Keratinocyte (primary cell): ENCODE data around the gene CLK3. TPM values are rescaled to one million over a fixed set of nuclear protein-coding genes. Genes with fewer than 3 reads are reported as not detected.

ENCODE experiments used
- DNase-seq: peaks from one replicate; pipeline ENCODE4 v3.0.0-alpha.2; 2011; ENCODE audit warnings: low read depth, missing footprints, low spot score
- FAIRE-seq: peaks from 2 replicates; lab custom pipeline; 2011; peaks lifted over from hg19 to GRCh38; lab: Jason Lieb, UNC
- H2AFZ ChIP-seq: 2 replicates; pipeline ENCODE4 v1.6.0; 2012; ENCODE audit warnings: low read length, control low read depth, inconsistent platforms; ENCODE audit not compliant: control insufficient read depth
- H3K27ac ChIP-seq: 2 replicates; pipeline ENCODE4 v1.5.1; 2011; ENCODE audit warnings: low read length; ENCODE audit not compliant: control insufficient read depth, insufficient read depth
- H3K27me3 ChIP-seq: 3 replicates; pipeline ENCODE4 v1.6.0; 2011; ENCODE audit warnings: low read length; ENCODE audit not compliant: control insufficient read depth, insufficient read depth; ENCODE audit errors: extremely low read depth
- H3K36me3 ChIP-seq, 2 experiments: 2 replicates in 1 of 2; 3 replicates in 1 of 2; pipeline ENCODE4 v1.5.1; 2011; ENCODE audit warnings: low read length in 2 of 2, mild to moderate bottlenecking in 1 of 2; ENCODE audit not compliant: control insufficient read depth in 2 of 2, insufficient read depth in 2 of 2; ENCODE audit errors: extremely low read depth in 1 of 2
- H3K4me1 ChIP-seq: 3 replicates; pipeline ENCODE4 v1.5.1; 2011; ENCODE audit warnings: low read length; ENCODE audit not compliant: control insufficient read depth, insufficient read depth; ENCODE audit errors: extremely low read depth
- H3K4me2 ChIP-seq: 3 replicates; pipeline ENCODE4 v1.6.0; 2011; ENCODE audit warnings: low read depth, low read length; ENCODE audit not compliant: control insufficient read depth, insufficient read depth; ENCODE audit errors: extremely low read depth
- H3K4me3 ChIP-seq, 3 experiments: fragments of 200-600 bp in 1 of 3; sonication (generic) in 1 of 3; 2 replicates in 2 of 3; 3 replicates in 1 of 3; pipeline ENCODE4 v1.5.1; 2011 to 2016; ENCODE audit warnings: low read length in 3 of 3, mild to moderate bottlenecking in 3 of 3, control low read depth in 2 of 3, inconsistent platforms in 1 of 3, low read depth in 1 of 3, mixed read lengths in 1 of 3, mixed run types in 1 of 3, moderate library complexity in 1 of 3; ENCODE audit not compliant: control insufficient read depth in 2 of 3, insufficient read depth in 2 of 3; ENCODE audit errors: extremely low read depth in 1 of 3
- H3K79me2 ChIP-seq: 2 replicates; pipeline ENCODE4 v1.6.0; 2012; ENCODE audit warnings: low read length; ENCODE audit not compliant: control insufficient read depth, insufficient read depth
- H3K9ac ChIP-seq: 3 replicates; pipeline ENCODE4 v1.6.0; 2011; ENCODE audit warnings: low read length; ENCODE audit not compliant: control insufficient read depth, insufficient read depth; ENCODE audit errors: extremely low read depth
- H3K9me1 ChIP-seq: 3 replicates; pipeline ENCODE4 v1.6.0; 2011; ENCODE audit warnings: low read length; ENCODE audit not compliant: control insufficient read depth, insufficient read depth; ENCODE audit errors: extremely low read depth
- H3K9me3 ChIP-seq: 2 replicates; pipeline ENCODE4 v1.5.1; 2012; ENCODE audit warnings: low read depth, low read length; ENCODE audit not compliant: control insufficient read depth
- H4K20me1 ChIP-seq: 3 replicates; pipeline ENCODE4 v1.6.0; 2011; ENCODE audit warnings: low read length; ENCODE audit not compliant: control insufficient read depth, insufficient read depth; ENCODE audit errors: extremely low read depth
- EZH2 ChIP-seq: IDR thresholded peaks from one replicate; pipeline ENCODE4 v1.6.1; 2012; ENCODE audit warnings: inconsistent platforms, mild to moderate bottlenecking, low read length, moderate library complexity
- dilution Hi-C: fragments of 300-500 bp; cut with MboI; formaldehyde crosslinking; loops from one replicate; pipeline ENCODE4 v1.7.0; 2020; ENCODE audit warnings: low sequenced_read_pairs; ENCODE audit not compliant: extremely low pct_ligation_motif_present
- polyA plus RNA-seq, 5 experiments: library from polyadenylated mRNA; depleted of rRNA in 3 of 5; stranded (reverse) in 3 of 5; stranded (forward) in 1 of 5; unstranded in 1 of 5; fragments of >200 nt; gene quantifications; 1 replicate in 1 of 5; 2 replicates in 3 of 5; 3 replicates in 1 of 5; pipeline versions ENCODE4 v1.2.1 to v1.2.3, GENCODE V29; 2011 to 2012; ENCODE audit warnings: missing spikeins in 2 of 5, low read depth in 1 of 5, low replicate concordance in 1 of 5
- TF ChIP-seq, protein P1 (sequence below), 3 experiments: IDR thresholded peaks in 1 of 3; conservative IDR thresholded peaks in 1 of 3; optimal IDR thresholded peaks in 1 of 3; 2 replicates in 2 of 3; 3 replicates in 1 of 3; pipeline versions ENCODE3 to v1.5.1; 2011; ENCODE audit warnings: low read length in 3 of 3, mild to moderate bottlenecking in 3 of 3, moderate library complexity in 2 of 3, control low read depth in 1 of 3, inconsistent platforms in 1 of 3; ENCODE audit not compliant: insufficient read depth in 2 of 3; ENCODE audit errors: extremely low read depth in 1 of 3

CLK3 gene
- polyA plus RNA-seq, 1 donor (not counting 4 experiments of a cell fraction or from before 2014, with no cell fraction given): 61.2 TPM

GRCh38 chr15:74616996-74617395 lies 1.4 kb downstream of the CLK3 start:
- Histone ChIP-seq H3K9me3 (no peaks in the 10 kb centered on the region), H3K4me1 (peaks cover 22% of the 10 kb centered on the region), H3K27me3 (no peaks in the 10 kb centered on the region), H3K4me3 (peak overlapping the region; percentile 94 to 97 (median 95)), H3K9me1 (no peaks in the 10 kb centered on the region), H4K20me1 (peaks cover 36% of the 10 kb centered on the region), H3K36me3 (peaks cover 23 to 35% of the 10 kb centered on the region in 2 experiments), H3K79me2 (peaks cover 64% of the 10 kb centered on the region), H2AFZ (no peak overlapping the region), H3K27ac (peak overlapping the region; percentile 95), H3K9ac (peak overlapping the region; percentile 99), H3K4me2 (peak overlapping the region; percentile 73)
- no peak for DNase-seq
- TF ChIP-seq EZH2: no peak
- no peak for FAIRE-seq
- dilution Hi-C loops: no loop called here

DNA sequence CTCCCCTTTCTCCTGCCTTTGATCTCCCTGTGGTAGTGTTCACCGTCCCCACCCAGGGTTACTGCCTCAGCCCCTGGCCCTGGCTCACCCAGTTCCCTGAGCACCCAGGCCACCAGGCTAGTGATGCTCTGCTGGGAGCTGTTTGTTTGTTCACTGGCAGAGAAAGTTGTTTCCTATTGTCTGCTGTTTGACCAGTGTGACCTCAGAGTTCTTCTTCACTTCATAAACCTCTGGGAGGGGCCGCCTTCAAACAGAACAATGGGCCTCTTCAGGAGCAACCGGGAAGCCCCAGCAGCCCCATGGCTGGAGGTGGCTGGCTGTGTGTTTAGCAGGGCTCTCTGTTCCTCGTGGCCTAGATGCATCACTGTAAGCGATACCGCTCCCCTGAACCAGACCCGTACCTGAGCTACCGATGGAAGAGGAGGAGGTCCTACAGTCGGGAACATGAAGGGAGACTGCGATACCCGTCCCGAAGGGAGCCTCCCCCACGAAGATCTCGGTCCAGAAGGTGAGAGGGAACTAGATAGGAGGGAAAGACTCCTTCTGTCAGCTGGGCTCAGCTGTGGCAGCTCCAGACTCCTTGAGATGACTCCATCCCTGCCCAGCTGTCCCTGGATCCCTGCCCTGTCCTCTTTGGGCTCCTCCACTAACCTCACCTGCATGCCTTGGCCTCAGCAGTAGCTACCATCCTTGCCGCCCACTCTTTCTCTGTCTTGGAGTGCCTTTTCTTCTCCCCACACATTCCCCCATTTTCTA lies 3.4 kb downstream of the CLK3 start:
- TF ChIP-seq, protein P1, sequence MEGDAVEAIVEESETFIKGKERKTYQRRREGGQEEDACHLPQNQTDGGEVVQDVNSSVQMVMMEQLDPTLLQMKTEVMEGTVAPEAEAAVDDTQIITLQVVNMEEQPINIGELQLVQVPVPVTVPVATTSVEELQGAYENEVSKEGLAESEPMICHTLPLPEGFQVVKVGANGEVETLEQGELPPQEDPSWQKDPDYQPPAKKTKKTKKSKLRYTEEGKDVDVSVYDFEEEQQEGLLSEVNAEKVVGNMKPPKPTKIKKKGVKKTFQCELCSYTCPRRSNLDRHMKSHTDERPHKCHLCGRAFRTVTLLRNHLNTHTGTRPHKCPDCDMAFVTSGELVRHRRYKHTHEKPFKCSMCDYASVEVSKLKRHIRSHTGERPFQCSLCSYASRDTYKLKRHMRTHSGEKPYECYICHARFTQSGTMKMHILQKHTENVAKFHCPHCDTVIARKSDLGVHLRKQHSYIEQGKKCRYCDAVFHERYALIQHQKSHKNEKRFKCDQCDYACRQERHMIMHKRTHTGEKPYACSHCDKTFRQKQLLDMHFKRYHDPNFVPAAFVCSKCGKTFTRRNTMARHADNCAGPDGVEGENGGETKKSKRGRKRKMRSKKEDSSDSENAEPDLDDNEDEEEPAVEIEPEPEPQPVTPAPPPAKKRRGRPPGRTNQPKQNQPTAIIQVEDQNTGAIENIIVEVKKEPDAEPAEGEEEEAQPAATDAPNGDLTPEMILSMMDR (optimal IDR thresholded peaks at IDR 0.05 in 1 of 3, IDR thresholded peaks at IDR 0.05 in 1 of 3, conservative IDR thresholded peaks at IDR 0.05 in 1 of 3; ENCODE audit: extremely low read depth in 1 of 3, insufficient read depth in 2 of 3, low read length in 3 of 3): no peak
- TF ChIP-seq EZH2: no peak
- no peak for FAIRE-seq
- Histone ChIP-seq H3K4me2 (no peak overlapping the region), H3K27me3 (no peaks in the 10 kb centered on the region), H3K36me3 (peaks cover 44 to 52% of the 10 kb centered on the region in 2 experiments), H3K79me2 (peaks cover 79% of the 10 kb centered on the region), H2AFZ (no peak overlapping the region), H3K27ac (no peak overlapping the region), H3K9me1 (no peaks in the 10 kb centered on the region), H3K4me3 (no peak overlapping the region), H3K4me1 (peaks cover 22% of the 10 kb centered on the region), H3K9ac (no peak overlapping the region), H4K20me1 (peaks cover 42% of the 10 kb centered on the region), H3K9me3 (no peaks in the 10 kb centered on the region)
- no peak for DNase-seq
- dilution Hi-C loops: no loop called here
